Measurements from ENCODE around the gene TTC6. TPM values are rescaled to one million over a fixed set of nuclear protein-coding genes. Genes with fewer than 3 reads are reported as not detected.

TTC6 gene
- total RNA-seq, 4 donors from 2014 or later = not detected

DNA sequence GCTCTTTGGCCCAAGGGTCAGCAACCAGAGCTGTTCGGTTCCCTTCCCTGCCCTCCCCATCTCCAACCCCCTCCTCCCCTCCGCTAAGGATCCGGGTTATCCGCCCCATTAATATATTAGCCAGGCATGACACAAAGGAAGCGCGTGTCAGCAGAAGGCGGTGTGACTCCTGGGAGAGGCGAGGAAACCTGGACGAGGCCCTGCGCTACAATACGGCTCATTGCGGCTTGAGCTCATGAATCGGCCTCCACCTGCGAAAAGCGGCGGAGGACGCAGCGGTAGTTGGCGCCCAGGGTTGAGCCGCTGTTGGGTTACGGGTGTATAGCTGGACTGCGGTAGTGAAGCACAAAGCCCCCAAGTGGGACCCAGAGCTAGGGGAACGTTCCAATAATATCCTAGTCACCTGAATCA lies 10.3 kb upstream of the TTC6 start:
- no peaks in the 10 kb centered on the region for H3K9me3 ChIP-seq
- intact Hi-C loops (cut with DNase I; ENCODE audit: low total_unique reads) = no loop called here
- ATAC-seq = no peak
- no peak overlapping the region for H3K27ac ChIP-seq
- peaks cover 75 to 89% (median 82%) of the 10 kb centered on the region in 3 donors for H3K27me3 ChIP-seq
- TF ChIP-seq, protein P1, sequence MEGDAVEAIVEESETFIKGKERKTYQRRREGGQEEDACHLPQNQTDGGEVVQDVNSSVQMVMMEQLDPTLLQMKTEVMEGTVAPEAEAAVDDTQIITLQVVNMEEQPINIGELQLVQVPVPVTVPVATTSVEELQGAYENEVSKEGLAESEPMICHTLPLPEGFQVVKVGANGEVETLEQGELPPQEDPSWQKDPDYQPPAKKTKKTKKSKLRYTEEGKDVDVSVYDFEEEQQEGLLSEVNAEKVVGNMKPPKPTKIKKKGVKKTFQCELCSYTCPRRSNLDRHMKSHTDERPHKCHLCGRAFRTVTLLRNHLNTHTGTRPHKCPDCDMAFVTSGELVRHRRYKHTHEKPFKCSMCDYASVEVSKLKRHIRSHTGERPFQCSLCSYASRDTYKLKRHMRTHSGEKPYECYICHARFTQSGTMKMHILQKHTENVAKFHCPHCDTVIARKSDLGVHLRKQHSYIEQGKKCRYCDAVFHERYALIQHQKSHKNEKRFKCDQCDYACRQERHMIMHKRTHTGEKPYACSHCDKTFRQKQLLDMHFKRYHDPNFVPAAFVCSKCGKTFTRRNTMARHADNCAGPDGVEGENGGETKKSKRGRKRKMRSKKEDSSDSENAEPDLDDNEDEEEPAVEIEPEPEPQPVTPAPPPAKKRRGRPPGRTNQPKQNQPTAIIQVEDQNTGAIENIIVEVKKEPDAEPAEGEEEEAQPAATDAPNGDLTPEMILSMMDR (IDR thresholded peaks at IDR 0.05 in 4 of 5, conservative IDR thresholded peaks at IDR 0.05 in 1 of 5) = no peak
- TF ChIP-seq POLR2A (IDR thresholded peaks at IDR 0.05) = no peak
- H3K4me1 ChIP-seq = peaks cover 5 to 16% of the 10 kb centered on the region in 2 donors
- DNase-seq = no peak
- in situ Hi-C loops (cut with MboI; ENCODE audit: low sequenced_read_pairs in 4 of 4) = loop anchor here in 2 of 4 donors (25.0 kb wide), 2 partner anchors 923 to 1073 kb away; partner anchors contain the start of genes NKX2-1 (in 1 of the 2) and PAX9 (in 1 of the 2)
- H3K36me3 ChIP-seq = no peaks in the 10 kb centered on the region
- no peak overlapping the region for H3K4me3 ChIP-seq

DNA sequence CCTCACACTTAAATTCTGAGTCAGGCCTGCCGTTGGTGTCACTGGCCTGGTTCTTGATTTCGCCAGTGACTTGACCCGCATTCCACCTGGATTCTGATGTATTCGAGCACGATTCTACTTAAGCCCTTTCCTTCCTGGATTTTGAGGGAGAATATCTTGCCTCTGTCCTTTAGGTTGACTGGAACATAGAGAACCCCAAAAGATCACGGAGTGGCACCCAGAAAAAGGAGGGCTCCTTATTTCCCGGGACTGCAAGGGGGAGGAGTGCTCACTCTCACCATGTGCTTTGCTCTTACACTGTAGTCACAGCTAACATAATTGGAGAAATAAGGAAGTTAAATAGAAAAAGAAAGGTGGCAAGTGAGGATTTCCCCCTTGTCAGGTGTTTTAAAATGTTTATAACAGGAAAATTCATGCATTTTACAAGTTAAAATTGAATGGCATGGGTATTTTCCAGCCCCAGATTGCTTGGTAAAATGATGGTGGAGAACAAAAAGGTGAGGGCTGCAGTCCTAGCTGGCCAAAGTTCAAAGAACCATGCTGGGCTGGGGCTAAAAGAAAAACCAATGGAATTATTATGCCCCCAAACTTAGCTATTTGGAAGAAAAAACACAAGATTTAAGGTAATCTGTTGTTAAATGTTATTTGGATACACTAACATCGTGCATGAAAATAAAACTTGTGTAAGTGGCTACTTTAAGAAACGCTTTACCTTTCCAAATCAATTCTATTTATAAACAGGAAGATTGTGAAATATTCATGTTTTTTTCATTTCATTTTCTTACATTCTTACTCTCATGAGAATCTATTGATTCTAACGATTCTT lies 9.2 kb upstream of the TTC6 start:
- Histone ChIP-seq H3K9me3 (no peaks in the 10 kb centered on the region), H3K27me3 (peaks cover 86 to 98% (median 93%) of the 10 kb centered on the region in 3 donors), H3K27ac (no peak overlapping the region), H3K4me1 (peaks cover 5 to 16% of the 10 kb centered on the region in 2 donors), H3K4me3 (no peak overlapping the region), H3K36me3 (no peaks in the 10 kb centered on the region)
- intact Hi-C loops (cut with DNase I; ENCODE audit: low total_unique reads) (no loop called here), in situ Hi-C loops (cut with MboI; ENCODE audit: low sequenced_read_pairs in 4 of 4) (loop anchor here in 2 of 4 donors (25.0 kb wide), 2 partner anchors 924 to 1074 kb away; partner anchors contain the start of genes NKX2-1 (in 1 of the 2) and PAX9 (in 1 of the 2))
- TF ChIP-seq, protein P1 (IDR thresholded peaks at IDR 0.05 in 4 of 5, conservative IDR thresholded peaks at IDR 0.05 in 1 of 5) = no peak
- TF ChIP-seq POLR2A (IDR thresholded peaks at IDR 0.05) = no peak
- no peak for ATAC-seq
- no peak for DNase-seq

DNA sequence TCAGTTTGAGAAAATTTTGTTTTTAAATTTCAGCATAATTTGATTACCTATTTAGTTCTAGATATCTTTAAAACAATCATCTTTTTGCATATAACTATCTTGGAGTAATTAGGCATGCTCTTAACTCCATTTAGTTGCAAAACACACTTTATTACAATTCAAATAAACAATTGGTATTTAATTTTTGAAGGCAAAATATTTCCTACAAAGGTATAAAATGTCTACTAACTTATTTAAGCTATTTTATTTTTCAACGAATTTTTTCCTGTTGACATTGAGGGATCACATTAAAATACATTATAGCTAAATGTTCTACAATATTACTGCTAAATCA lies 8.7 kb upstream of the TTC6 start:
- in situ Hi-C loops (cut with MboI; ENCODE audit: low sequenced_read_pairs in 4 of 4) (loop anchor here in 2 of 4 donors (25.0 kb wide), 2 partner anchors 924 to 1074 kb away; partner anchors contain the start of genes NKX2-1 (in 1 of the 2) and PAX9 (in 1 of the 2)), intact Hi-C loops (cut with DNase I; ENCODE audit: low total_unique reads) (no loop called here)
- no peak for ATAC-seq
- Histone ChIP-seq H3K27me3 (peaks cover 92 to 98% (median 94%) of the 10 kb centered on the region in 3 donors), H3K4me3 (no peak overlapping the region), H3K36me3 (no peaks in the 10 kb centered on the region), H3K4me1 (peaks cover 5 to 16% of the 10 kb centered on the region in 2 donors), H3K9me3 (no peaks in the 10 kb centered on the region), H3K27ac (no peak overlapping the region)
- no peak for TF ChIP-seq POLR2A (IDR thresholded peaks at IDR 0.05)
- TF ChIP-seq, protein P1 (IDR thresholded peaks at IDR 0.05 in 4 of 5, conservative IDR thresholded peaks at IDR 0.05 in 1 of 5) = no peak
- DNase-seq = no peak

DNA sequence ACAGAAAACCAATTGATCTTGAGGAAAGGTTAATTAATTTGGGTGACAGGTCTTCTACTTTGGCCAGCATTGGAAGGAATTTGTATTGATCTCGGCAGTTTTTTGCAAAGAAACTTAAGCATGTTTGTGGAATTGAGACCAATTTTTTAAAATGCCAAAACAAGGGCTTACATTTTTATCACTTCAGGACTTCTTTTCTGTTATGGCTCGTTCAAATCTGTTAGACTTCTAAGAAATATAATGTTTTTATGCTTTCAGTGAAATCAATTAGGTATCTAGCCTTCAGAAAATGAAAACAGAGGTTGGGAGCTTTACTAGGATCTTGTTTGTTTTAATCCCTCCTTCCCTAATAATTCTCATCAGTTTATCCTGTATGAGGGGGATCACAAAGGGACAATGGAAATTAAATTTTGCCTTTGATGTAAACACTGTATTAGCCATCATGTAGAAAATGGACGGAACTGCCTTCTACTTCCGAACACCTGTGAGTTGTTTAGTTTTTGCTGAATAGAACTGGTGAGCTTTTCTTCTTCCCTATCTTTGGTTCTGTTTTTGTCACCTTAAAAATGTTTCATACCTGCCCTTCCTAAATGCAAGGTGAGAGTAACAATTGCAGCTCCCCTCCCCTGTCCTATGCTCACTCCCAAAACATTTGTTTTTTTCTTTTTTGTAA lies 8.2 kb upstream of the TTC6 start:
- intact Hi-C loops (cut with DNase I; ENCODE audit: low total_unique reads) (no loop called here), in situ Hi-C loops (cut with MboI; ENCODE audit: low sequenced_read_pairs in 4 of 4) (loop anchor here in 2 of 4 donors (25.0 kb wide), 2 partner anchors 925 to 1075 kb away; partner anchors contain the start of genes NKX2-1 (in 1 of the 2) and PAX9 (in 1 of the 2))
- no peak for ATAC-seq
- no peak overlapping the region for H3K4me3 ChIP-seq
- H3K9me3 ChIP-seq = no peaks in the 10 kb centered on the region
- peaks cover 5 to 16% of the 10 kb centered on the region in 2 donors for H3K4me1 ChIP-seq
- H3K27me3 ChIP-seq = peaks cover 97 to 99% (median 97%) of the 10 kb centered on the region in 3 donors
- no peak for DNase-seq
- TF ChIP-seq POLR2A (IDR thresholded peaks at IDR 0.05) = no peak
- TF ChIP-seq, protein P1 (IDR thresholded peaks at IDR 0.05 in 4 of 5, conservative IDR thresholded peaks at IDR 0.05 in 1 of 5) = no peak
- no peak overlapping the region for H3K27ac ChIP-seq
- H3K36me3 ChIP-seq = no peaks in the 10 kb centered on the region

Data from gastrocnemius medialis (tissue), 4 donors.